Activated CD4-positive, alpha-beta T cell treated with anti-CD3 and anti-CD28 coated beads for 24 hours (primary cell): ENCODE results near the gene ADCY2.

Experiments
- DNase-seq, 2 donors: peaks; one replicate each; pipeline ENCODE4 v3.0.0-alpha.2; 2020; ENCODE audit warnings: low read depth in 2 of 2

Gene ADCY2

DNA sequence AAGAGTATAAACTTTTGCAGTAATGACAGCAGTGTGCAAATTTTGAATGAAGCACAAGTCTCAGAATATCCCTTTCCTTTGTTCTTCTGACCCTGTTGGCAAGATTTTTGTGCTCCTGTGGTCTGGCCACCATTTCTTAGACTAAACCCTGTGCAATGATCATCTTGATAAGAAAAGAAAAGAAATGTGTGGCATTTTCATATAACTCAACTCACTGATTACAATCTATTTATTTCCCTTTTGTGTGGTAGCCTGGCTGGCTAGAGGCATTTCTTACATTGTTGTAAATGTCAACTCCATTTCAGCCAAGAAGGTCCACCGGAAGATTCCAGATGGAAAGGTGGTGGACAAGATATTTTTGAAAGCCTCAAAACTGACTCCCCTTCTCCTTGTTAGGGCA is 41.9 kb downstream of the ADCY2 start:
- DNase-seq, result no peak

DNA sequence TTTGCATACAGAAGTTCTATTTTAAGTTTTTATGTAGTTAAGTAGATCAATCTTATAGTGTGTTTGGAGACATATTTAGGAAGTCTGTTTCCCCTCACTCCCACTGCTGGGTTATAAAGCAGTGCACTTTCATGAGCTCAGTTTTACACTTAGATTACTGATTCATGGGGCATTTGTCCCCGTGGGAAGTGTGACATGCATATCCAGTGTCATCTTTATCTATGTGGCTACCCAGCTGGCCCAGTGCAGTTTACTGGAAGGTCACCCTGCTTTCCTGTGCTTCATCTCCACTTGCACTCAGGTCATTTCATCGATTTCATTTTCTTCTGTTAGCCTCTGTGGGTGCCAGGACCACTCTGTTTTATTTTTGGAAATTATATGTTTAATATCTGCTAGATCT is 49.1 kb downstream of the ADCY2 start:
- DNase-seq, result no peak

DNA sequence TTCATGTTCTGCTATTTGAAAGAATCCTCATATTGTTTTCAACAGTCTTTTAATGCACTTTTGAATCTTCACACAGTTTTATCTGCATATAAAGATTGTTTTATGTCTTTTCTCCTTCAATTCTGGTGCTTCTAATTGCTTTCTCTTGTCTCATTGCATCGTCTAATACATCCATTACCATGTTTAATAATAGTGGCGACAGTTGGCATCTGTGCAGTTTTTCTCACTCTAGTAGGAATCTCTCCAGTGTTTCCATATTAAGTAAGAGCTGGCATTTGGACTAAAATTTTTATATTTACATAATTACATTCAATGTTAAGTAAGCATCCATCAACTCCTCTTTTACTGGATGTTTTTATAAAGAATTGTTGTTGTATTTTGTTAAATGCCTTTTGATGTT is 49.9 kb downstream of the ADCY2 start:
- DNase-seq, result no peak

GRCh38 chr5:7446913-7447312 is 51.0 kb downstream of the ADCY2 start:
- no peak for DNase-seq

DNA sequence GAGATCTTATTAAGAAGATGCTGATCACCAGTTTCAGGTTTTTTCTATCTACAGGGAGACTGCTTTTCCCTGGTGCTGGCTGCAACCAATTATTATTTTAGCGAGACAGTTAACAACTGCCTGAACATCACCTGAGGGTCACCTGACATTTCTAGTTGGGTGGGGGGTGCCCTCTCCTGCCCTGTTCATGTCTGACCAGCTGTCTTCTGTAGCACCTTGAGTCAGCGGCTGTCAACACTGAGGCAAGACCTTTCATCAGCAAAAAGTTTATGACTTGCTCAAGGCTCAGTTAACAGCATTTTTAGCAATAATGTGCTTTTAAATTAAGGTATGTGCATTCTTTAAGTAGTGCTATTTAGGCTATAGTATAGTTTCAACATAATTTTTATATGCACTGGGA is 58.0 kb downstream of the ADCY2 start:
- no peak for DNase-seq

DNA sequence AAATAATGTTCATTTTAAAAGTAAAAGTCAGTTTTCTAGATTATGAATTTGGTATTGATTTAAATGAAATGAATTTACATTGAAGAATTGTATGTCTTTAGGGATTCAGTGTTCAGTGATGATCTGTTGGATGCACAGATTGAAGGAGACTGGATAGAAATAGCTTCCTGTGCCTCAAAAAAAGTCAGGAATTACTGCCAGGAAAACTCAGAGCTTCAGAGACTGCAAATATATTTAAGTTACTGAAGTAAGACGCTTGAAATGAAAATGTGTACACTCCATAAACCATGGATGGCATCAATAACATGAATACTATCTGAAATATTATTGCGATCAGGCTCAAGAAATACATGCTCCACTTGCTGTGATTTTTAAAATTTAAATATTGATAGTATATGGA is 60.3 kb downstream of the ADCY2 start:
- DNase-seq, result no peak

GRCh38 chr5:7461371-7461770 is 65.4 kb downstream of the ADCY2 start:
- DNase-seq, result no peak

GRCh38 chr5:7462758-7463157 is 66.8 kb downstream of the ADCY2 start:
- DNase-seq, result no peak

DNA sequence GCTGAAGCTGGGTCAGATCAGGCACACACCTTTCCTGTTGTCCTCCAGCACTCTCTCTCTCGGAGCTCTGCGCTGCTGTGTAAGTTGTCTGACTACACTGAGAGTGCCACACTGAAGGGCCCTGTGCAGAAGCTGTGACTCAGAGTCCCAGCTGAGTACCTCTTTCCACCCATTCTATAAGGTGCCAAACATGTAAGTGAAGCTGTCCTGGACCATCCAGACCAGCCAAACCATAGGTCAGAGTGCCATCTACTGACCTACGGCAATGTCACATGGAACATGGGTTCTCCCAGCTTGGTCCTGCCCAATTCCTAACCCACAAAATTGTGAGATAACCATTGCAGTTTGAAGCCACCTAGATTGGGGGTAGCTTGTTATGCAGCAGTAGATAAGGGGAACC is 68.2 kb downstream of the ADCY2 start:
- DNase-seq, result no peak

- DNase-seq, result no peak
These were observed 71.2 kb downstream of the ADCY2 start for GRCh38 chr5:7467179-7467578.

GRCh38 chr5:7468742-7469141 is 72.8 kb downstream of the ADCY2 start:
- DNase-seq, result no peak

- no peak for DNase-seq
These were observed 75.8 kb downstream of the ADCY2 start for GRCh38 chr5:7471710-7472109.

- DNase-seq, result no peak
These were observed 77.2 kb downstream of the ADCY2 start for GRCh38 chr5:7473115-7473514.

DNA sequence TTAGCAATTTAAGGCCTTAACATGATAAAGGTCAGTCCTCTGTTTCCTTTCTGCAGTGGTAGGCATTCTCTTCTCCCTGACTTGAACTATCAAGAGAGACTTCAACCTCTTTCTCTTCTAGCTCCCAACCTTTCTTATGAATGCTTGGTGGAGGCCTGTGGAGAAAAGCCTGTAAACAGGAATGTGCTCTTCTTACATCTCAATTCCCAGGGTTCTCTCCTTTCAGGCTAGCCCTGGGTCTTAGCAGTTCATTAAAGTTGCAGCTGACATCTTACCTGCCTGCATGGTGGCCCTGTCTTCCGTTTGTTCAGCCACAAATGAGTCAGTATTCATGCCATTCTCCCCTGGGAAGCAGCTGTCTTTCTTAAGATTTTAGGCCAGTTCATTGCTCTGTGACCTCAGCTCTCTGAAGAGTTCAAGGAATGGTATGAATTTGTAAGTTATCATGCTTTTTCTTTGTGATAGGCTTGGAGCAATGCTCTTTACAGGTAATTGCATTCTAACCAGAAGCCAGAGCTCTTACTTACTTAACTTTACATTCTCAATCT is 77.8 kb downstream of the ADCY2 start:
- no peak for DNase-seq

DNA sequence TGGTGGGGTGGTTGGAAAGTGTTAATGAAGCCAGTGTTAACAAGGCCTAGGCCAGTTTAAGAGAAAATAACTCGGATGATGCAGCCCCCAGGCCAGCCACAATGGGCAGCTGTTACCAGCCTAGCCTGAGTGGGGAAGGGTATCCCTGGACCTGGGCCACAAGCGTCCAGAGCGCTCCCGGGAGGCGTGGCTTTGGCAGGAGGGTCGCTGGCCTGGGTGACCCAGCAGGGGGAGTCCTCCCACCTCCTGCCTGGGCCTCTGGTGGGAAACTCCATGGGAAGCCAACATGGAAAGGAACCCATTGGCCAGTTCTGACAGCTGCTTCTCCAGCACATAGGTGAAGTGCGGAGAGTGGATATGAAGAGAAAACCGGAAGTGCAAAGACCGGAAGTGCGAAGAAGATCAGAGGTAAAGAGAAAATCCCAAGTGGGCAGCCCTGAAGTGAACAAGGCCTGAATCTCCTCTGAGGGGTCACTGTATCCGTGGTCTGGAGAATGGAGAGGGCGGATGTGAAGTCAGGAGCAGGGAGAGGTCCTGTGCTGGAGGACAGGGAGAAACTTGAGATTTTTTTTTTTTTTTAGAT is 79.0 kb downstream of the ADCY2 start:
- DNase-seq, result no peak

- no peak for DNase-seq
These were observed 82.5 kb downstream of the ADCY2 start for GRCh38 chr5:7478459-7478858.

GRCh38 chr5:7488734-7489133 is 92.8 kb downstream of the ADCY2 start:
- no peak for DNase-seq

DNA sequence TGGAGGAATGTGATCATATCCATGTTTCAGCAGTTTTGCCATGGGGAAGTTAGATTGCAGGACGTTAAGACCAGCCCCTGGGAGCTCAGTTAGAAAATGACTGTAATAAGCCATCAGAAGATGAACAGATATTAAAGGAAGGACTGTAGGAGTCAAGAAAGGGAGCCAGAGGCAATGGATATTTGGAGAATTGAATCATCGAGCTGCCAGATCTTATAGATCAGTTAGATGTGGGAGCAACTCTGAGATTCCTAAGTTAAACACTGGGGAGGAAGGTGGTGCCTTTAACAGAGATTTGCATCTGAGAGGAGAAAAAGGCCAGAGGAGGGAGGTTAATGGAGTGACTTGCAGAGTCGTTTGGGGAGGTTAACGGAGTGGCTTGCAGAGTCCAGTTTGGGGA is 96.4 kb downstream of the ADCY2 start:
- DNase-seq, result no peak

DNA sequence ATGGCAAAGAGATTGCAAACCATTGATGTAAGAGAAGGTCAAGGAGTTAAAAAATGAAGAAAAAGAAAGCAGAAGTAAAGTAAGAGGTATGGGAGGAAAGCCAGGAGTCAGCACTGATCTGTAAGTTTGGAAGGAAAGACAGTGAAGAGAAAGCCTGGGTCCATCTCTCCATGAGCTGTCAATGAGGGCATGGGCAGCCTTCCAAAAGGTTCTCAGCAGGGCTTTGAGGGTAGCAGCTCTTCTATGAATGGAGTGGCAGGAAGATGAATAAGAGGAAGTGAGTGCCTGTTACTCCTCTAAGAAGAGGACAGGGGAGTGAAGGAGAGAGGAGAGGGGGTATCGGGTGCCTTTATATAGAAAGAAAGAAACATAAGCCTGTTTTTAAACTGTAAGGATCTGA is 97.1 kb downstream of the ADCY2 start:
- DNase-seq, result no peak

DNA sequence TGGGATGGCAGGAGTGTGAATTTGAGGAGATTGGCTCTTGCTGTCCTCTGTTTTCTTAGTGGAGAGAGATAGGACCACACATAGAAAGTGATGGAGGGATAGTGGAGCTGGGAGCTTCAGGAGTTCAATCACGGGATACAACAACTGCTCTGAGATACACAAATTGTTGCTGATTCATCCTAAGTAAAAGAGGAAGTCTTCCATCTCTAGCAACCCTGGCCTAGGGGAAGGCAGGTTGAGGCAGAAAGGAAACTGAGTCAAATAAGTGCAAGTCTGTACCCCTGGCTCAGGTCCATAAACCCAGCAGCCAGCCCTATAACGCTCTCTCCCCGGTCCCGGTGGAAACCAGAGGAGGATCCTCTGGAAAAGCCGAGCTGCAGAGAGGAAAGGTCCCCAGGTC is 97.7 kb downstream of the ADCY2 start:
- DNase-seq, result no peak

DNA sequence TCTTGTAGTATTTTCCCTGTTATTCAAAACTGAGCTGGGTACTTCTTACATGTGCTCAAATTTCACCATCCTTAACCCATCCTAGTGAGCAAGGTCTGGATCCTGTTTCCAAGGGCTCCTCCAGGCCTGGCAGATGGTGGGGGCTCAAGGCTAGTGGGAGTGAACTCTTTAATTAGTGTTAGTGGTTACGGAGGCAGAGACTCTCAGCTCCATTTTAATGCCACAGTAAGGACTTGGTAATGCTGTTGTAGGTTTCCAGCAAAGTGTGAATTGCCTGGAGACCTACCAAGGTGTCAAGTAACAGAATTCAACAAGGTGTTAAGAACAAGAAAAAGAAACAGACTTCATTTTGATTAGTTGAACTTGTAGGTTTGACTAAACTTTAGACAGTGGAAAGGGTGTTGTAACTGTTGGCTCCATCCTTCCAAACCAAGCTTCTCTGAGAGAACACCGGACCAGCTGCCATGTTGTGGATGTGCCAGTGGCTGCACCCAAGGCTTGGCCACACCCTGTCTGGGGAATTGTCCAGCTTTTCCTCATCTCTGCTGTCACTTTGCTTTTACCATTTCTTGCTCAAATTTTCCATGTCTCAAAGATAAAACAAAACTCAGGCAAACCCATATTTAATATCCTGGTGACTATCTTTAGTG is 98.7 kb downstream of the ADCY2 start:
- DNase-seq, result no peak

GRCh38 chr5:7495131-7495517 is 99.2 kb downstream of the ADCY2 start:
- no peak for DNase-seq

DNA sequence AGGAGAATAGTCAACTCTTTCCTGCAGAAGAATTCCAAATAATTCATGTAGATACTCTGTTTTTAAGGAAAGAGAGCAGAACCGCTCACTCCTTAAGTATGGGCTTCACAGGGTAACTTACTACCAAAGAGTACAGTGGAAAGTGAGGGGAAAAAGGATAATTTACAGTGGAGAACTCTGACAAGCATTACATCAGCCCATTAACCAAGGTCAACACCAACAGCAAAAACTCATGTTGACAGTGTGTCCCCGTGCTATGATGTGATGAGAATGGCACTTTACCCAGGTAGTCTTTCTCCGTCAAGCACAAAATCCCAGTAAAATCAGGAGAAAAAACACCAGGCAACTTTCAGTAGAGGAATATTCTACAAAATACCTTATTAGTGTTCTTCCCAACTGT is 104.3 kb downstream of the ADCY2 start:
- no peak for DNase-seq

DNA sequence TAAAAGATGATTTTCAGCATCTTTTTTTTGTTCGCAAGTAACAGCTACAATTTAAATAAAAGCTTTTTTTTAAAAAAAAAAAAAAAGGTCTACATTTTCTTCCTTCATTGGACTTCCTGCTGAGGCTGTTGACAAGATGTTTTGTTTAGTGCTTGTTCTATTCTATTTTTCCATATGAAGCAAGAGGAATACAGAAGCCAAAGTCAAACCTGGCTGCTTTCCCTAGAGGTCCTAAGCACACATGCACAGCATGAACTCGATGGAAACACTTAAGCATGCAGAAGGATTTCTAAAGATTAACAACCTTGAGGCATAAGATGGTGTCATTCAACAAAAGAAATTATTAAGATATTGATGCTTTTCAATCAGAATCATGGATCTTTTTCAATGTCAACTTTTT is 105.1 kb downstream of the ADCY2 start:
- DNase-seq, result no peak
